DMS79 treated with DMSO at 0.1 percent for 48 hours (cell line): ENCODE results near the gene UBE2A.

Source experiments
- DNase-seq: peaks from one replicate; lab custom pipeline; 2025; lab: John Stamatoyannopoulos, UW

The UBE2A gene

DNA sequence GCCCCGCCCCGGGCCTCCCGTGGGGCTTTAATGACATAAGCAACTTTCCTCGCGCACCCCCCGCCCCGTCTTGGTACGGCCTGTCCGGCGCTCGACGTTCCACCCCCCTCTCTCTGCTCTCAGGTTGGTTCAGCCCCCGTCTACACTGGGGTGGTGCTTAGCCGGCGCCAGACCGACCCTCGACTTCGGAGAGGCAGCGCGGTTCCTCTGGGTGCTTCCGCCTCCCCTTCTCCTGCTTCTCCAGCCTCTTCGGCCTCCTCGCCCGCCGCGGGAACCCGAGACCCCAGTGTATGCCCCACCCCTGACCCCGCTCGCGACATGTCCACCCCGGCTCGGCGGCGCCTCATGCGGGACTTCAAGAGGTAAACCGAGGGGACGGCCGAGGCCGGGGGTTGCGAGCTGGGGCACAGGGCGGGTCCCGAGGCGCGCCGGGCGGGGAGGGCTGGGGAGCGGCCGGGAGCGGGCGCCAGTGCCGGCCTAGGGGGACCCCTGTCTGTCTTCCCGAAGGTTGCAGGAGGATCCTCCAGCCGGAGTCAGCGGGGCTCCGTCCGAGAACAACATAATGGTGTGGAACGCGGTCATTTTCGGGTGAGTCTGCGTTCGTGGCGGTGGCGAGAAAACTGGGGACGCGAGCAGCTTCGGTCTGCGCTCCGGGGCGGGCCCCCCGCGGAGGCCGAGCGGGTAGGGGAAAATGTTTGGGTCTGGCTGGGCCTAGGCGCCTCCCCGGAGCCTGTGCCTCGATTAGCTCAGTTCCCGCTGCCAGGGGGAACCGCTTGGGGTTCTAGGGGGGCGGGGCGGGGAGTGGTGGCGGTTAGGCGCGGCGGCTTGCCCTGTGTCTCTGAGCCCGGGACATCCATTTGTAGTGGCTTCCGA, at the start of gene UBE2A:
Gene UBE2A, plus strand, starts transcription at position 170 of the 873 bp plus-strand sequence. Its CDS starts 149 bp downstream, at position 319.
- peak; percentile 80 for DNase-seq

DNA sequence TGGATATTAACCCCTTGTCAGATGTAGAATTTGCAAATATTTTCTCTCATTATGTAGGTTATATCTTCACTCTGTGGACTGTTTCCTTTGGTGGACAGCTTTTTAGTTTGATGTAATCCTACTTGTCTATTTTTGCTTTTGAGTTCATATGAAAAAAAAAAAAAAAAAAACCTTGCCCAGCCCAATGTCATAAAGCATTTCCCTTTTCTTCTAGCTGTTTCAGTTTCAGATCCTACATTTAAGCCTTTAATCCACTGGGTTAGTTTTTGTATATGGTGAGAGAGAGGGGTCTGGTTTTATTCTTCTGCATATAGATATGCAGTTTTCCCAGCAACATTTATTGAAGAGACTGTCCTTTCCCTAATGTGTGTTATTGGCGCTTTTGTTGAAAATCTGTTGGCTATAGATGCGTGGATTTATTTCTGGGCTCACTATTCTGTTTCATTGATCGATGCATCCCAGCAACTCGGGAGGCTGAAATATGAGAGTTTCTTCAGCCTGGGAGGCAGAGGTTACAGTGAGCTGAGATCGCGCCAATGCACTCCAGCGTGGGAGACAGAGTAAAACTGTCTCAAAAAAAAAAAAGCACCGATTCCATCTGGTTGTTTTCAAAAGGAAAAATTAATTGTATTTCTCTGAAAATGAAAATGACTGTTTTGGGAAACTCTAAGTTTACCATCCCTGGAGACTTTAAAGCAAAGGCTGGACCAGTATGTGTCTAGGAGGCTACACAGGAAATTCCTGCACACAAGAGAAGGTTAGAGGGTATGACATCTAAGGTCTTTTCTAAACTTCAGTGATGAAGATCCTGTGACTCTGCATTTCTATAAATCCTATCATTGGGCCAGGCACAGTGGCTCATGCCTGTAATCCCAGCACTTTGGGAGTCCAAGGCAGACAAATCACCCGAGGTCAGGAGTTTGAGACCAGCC, 44.8 kb upstream of the UBE2A start:
- DNase-seq: no peak

DNA sequence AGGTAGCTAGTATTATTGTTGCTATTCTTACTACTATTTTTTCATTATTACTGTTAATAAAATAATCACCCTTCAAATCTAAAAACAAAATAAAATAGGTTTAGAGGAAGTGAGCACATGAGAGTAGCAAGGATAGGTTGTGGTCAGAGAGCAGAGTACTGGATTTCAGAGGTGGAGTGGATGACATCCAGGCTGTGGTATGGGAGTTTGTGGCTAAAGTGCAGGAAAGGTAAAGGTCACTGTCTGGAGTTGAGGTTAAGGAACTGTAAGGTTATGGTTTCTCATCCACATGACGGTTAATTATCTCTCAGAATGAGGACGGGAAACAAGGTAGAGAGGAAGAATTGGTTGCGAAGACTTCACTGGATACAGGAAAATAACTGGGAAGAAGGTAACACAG, 36.9 kb upstream of the UBE2A start:
- DNase-seq: no peak

DNA sequence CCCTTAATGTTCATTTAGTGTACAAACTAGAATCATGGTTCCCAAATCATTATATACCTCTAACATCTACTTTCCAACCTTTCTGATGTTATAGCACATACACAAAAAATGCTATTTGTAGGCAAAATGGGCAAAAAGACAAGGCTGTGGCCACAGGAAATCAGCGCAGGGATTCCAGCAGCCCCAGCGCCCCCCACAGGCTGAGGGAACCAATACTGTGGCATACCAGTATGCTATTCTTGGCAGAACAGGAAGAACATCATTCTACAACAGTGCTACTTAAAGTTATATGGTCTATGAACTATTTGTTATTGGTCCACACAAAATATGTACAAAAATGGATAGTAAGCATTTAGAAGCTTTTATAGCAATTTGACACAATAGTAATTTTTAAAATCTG, 34.5 kb upstream of the UBE2A start:
- DNase-seq: no peak

DNA sequence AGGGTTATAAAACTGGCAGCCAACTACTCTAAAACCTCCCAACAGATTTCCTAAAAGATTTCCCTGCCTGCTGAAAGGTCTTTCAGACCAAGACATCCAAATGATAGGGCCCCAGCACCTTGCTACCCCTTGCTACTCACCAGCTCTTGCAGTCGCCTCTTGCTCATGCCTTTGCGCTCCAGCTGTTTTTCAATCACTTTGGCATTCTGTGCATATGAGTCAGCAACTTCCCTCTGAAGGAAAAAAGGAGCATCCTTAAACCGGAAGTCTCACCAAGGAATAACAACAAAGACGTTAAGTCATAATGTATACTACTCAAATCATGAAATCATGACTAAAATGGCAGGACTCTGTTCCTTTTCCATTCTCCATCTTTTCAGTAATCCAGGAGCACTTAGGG, 33.2 kb upstream of the UBE2A start:
- no peak for DNase-seq

DNA sequence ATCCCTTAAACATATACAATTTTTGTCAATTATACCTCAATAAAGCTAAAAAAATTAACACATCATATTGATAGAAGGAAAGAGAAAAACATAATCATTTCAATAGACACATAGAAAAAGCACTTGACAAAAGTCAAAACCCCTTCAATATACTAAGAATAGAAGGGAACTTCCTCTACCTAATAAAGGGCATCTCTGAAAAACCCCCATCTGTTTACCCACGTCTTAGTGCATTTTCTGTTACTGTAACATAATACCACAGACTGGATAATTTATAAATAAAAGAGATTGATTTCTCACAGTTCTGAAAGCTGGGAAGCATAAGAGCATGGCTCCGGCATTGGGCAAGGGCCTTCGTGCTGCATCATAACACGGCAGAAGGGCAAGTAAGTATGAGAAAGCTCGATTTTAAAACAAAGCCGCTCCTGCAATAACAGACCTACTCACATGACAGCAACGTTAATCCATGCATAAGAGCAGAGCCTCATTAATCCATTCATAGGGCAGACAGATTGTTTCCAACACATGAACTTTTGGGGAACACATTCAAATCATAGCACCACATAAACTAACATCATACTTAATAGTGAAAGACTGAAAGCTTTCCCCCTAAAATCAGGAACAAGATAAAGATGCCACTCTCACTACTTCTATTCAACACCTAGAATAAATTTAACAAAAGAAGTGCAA, 24.9 kb upstream of the UBE2A start:
- no peak for DNase-seq

DNA sequence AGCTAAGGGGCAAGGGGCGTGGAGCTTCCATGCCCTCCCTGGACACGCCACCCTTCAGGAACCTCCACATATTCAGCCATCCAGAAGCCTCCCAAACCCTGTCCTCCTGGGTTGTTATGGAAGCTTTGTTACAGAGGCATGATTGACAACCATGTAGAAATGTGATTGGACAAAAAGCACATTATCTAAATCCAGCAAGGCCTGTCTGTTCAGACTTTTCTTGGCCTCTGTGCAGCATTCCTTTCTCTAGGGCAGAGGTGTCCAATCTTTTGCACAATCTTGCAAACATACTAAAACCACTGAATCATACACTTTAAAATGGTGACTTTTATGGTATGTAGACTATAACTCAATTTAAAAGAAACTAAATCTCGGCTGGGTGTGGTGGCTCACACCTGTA, 21.9 kb upstream of the UBE2A start:
- DNase-seq: no peak

DNA sequence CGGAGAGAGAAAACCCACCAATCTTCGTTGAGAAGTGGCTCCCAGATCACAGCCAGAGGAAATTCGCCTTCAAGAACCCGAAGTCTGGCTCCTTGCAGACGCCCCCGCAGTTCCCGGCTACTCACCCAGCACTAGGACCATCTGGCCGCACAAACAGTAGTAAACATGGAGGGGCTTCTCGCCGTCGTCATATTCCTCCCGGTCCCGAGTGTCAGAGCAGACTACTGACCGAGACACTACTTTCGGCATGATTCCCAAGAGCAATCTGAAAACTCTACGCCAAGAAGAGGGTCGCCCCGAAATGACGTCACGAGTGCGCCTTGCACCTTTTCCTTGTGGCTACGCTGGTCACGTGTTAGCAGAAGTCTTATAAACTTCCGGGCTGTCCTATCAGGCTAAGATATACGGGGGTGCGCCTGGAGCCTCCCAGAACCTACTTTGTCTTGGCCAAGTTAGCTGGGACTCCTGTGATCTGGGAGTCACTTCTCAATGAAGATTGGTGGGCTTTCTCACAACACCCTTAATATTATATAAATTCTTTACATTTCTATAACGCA, 9.2 kb upstream of the UBE2A start, which contains the start of gene STEEP1:
Gene STEEP1, minus strand, starts transcription at position 303 of the 557 bp plus-strand sequence. Its CDS starts 54 bp downstream, at position 249.
- DNase-seq: peak; percentile 72

DNA sequence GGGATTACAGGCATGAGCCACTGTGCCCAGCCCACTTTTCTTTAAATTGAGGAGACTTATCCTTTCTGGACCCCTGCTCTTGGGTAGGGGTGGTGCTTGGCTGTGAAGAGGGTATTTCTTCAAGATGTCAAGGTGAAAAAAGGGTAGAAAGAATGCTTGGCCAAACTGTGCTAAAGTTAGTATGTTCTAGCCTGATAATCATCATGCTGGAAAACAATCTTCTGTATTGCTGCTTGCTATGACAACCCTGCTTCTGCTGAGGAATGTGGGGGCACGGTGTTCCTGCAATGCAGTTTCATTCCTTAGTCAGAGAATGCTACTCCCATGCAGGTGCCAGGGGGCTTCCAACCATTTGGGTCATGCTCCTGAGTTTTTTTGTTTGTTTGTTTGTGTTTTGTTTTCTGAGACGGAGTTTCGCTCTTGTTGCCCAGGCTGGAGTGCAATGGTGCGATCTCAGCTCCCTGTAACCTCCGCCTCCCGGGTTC, 4.0 kb upstream of the UBE2A start:
- DNase-seq: no peak

DNA sequence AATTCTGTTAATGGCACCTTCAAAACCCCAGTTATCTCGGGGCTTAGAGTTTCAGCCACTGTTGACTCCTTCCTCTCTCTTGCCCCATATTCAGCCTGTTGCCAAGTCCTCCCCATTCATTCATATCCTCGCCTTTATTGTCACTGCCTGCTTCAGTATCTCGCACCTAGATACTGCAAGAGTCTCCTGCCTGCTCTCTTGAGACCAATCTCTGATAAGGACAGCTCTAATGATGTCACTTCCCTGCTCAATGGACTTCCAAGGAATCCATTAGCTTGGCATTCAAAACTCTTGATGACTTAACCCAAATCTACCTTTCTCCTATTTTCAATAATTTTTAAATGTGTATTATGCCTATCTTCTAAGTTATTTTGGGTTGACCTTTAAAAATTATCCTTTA, 1.1 kb upstream of the UBE2A start:
- no peak for DNase-seq

DNA sequence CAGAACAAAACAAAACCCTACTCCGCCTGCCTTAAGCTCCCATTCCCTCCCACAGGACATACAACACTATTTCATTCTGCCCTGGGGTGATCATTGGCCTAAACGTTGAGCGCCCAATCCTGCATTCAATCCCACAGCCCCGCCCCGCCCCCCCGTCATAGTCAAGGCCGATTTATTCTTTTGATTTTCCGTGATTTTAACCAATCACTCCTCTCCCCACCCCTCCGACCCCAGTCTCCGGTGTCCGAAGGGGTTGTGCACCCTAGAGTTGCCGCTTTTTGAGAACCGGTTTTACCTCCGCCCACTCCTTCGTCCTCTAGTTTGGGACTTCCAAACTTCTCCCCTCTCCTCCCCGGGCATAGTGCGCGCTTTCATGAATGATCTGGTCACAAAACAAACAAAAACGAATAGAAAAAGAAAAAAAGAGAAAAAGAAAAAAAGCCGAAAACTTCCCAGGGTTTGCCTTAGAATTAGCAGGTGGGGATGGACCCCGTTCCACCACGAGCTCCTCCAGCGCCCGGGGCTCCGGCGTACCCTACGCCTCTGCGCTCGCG, 446 bp upstream of the UBE2A start:
- DNase-seq: peak; percentile 22

DNA sequence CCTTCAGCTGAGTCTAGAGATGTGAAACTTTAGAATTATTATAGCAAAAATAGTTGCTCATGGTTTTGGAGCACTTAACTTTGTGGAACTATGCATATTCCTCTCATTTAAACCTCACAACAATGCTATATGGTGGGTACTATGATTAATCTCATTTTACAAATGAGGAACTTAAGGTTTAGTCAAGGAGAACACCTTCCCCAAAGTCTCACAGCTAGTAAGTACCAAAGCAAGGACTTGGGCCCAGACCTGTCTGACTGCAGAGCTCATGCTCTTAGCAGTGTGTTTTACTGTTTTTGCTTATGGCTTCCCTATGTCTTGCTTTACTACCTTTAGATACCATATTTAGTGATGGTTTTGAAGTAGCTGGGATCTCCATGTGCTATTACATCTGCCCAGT, 5.1 kb downstream of the UBE2A start:
- no peak for DNase-seq

DNA sequence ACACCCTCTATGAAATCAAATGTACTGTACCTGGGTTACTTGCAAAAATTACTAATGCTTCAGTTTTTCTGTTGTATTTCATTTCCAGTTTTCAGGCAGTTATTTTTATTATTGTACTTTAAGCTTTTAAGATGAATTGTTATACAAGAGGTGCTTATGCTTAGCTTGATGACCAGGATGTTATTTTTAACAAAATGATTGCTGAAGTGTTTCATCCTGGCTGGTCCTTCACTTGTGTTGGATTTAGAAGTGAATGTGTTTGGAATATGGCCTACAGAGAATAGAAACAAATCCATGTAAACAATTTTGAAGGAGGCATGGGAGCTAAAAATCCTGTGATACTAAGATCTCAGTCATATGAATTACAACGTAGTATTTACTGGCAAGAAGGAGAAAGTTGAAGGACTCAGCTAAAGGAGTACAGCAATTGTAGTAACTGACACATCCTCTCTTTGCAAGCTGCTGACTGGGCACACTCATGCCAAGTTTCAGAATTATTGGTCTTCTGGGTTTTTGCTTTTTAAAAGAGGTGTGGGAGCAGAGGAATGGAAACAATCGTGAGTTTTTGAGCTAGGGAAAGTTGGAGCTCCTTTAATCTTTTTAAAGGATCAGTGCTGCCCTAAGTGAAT, 9.2 kb downstream of the UBE2A start:
- no peak for DNase-seq

DNA sequence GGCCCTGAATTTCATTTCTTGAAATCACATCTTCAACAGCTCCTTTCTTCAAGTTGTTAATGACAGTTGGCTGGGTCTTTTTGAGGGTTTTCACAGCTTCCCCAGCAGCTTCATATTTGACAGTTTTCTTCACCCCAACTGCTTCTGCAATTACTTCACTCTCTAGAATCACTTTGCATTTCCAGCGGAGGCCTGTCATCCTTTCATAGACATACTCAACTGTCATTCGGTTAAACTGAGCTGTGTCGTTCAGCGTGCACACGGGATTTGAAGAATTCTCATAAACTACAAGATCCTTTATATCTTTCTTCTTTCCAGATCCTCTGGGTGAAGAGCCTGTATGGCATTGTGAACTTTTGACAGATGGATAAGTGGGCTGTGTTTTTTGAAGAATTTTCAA, 15.4 kb downstream of the UBE2A start:
- DNase-seq: no peak

DNA sequence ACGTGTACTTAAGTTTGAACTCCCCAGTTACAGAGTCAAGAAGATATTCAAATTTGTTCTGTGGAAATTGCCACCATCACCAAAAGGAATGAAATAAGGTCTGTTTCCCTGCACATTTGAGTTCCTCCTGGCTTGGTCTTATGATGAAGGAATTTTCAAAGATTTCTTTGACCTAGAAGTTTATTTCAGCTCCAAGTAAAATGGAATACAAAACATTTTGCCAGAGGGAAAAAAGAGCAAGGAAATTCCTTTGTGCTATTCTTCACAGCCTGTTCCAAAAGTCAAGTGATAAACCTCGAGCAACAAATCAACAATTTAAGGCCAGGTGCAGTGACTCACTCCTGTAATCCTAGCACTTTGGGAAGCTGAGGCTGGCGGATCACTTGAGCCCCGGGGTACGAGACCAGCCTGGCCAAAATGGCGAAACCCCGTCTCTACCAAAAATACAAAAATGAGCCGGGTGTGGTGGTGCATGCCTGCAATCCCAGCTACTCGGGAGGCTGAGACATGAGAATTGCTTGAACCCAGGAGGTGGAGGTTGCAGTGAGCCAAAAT, 28.4 kb downstream of the UBE2A start:
- DNase-seq: no peak

DNA sequence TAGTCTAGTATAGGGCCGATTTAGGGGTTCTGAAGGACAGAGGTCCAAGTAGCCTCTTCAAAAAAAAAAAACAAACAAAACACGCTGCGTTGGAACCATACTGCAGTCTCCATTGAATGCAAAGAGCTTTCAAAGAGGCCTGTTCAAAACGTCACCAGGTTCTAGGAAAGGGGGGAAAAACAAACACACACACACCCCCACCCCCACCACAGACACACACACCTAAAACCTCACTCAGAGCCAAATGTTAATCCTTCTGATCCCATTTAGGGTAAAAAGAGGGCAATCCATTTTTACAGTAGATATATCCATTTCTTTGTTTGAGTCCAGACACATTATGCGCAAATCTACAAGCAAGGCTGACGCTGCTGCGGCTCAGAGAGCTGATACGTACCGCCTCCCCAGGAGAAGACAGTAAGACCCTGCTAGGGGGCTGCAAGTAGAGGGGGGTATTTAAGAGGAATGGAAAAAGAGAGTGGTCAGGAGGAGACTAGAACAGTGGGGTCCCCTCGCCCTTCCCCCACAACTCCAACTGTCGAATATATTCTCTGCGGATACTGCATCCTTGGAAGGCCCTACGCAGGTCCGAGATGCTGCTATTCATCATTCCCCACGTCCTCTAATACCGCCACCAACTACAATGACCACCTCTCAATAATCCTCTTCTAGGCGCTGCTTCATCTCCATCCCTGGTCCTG, 30.6 kb downstream of the UBE2A start:
- no peak for DNase-seq

DNA sequence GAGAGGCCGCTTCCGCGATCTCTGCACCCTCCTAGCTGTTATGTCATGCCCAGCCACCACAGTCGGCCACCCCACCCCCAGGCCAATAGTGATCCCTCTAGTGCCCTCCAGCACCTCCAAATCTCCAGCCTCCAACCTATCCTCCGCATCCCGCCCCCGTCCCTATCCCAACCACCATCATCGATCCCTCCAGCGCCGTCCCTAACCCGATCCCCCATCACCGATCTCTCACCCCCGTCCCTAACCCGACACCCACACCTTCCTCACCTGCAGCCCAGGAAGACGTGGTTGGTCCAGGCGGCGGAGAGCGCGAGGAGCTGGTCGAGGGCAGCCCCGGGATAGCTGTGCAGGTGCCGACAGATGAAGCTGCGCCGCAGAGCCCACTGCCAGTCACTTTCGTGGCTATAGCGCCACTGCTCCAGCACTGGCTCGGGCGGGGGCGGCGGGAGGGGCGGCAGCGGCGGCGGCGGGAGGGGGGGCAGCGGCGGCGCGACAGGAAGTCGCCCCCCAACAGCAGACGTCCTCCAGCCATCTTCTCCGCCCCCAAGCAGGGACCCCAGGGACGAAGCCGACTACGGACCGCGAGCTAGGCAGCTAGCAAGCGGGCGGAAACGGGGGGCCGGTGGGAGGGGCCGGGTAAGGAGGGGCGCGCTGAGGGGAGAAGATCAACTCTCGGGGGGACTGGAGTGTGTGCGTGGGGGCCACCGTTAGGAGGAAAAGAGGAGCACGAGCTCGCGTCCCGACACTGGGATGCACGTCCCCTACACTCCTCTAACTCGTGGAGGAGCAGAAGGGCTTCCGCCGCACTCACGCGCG, 31.3 kb downstream of the UBE2A start:
- DNase-seq: no peak

DNA sequence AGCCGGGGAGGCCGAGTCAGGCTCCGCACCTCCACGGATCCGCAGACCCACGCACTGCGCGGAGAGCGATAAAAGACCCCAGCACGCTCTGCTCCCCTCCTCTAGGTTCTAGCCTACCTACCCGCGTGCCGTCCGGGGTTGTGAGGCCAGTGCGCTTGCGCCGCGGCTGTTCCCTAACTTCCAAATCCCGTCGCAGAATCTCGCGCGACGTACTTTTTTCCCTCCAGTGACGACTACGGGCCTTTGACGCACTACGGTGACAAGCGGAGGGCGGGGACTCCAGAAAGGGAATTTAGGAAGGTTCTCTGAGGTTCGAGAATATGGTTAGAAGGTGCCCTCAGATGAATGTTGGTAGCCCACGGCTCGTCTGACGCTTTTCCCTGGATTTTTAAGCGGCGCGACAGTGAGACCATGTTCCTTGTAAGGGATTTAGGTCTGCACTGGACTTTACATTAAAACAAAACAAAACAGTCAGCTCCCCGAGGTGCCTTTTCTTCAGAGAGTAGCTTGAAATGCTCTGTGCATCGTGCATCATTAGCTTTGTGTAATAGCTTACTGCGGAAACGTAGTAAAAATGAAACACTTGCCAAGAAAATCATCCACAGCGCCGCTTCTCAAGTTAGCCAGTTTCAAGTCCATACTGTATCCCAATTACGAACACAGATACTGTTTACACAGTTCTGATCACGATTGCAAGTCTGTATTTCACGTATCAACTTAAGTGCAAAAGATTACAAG, 32.1 kb downstream of the UBE2A start, which contains the start of gene NKRF:
Gene NKRF, minus strand, starts transcription at position 145 of the 738 bp plus-strand sequence.
- DNase-seq: peak; percentile 80
